Activated CD8-positive, alpha-beta memory T cell treated with anti-CD3 and anti-CD28 coated beads, Interleukin-2, amount 10 ng/mL, durations not matched to agents 7 days and 5 days (primary cell): ENCODE measurements around the gene CPLANE2. TPM values are rescaled to one million over a fixed set of nuclear protein-coding genes. Genes with fewer than 3 reads are reported as not detected.
"Not testable (repeated sequence)": the region's sequence is repeated elsewhere in the genome, so short reads cannot be mapped to it uniquely, and the experiment has no call there.

Source experiments
- ATAC-seq: fragments of 150-1000 bp; cut with Tn5 transposase; one replicate; pipeline ENCODE4 v1.10.0; 2021; ENCODE audit warnings: moderate library complexity
- CTCF ChIA-PET: fragments of 350-600 bp; sonication (Branson Sonifier 250); formaldehyde crosslinking; loops from one replicate; lab custom pipeline; 2021; ENCODE audit warnings: antibody characterized with exemption; lab: Charles Lee
- DNase-seq: peaks from one replicate; pipeline ENCODE4 v3.0.0-alpha.2; 2020
- H3K27ac Mint-ChIP-seq: one replicate; pipeline ENCODE4 v1.8.0; 2021; ENCODE audit warnings: mild to moderate bottlenecking, mixed read lengths
- H3K27me3 Mint-ChIP-seq: one replicate; pipeline ENCODE4 v1.8.0; 2021; ENCODE audit warnings: mixed read lengths
- H3K36me3 Mint-ChIP-seq: one replicate; pipeline ENCODE4 v1.8.0; 2021; ENCODE audit warnings: mild to moderate bottlenecking, mixed read lengths
- H3K4me1 Mint-ChIP-seq: one replicate; pipeline ENCODE4 v1.8.0; 2021; ENCODE audit warnings: mixed read lengths
- H3K4me3 Mint-ChIP-seq: one replicate; pipeline ENCODE4 v1.8.0; 2021; ENCODE audit warnings: mild to moderate bottlenecking, moderate library complexity, mixed read lengths
- H3K9me3 Mint-ChIP-seq: one replicate; pipeline ENCODE4 v1.8.0; 2022; ENCODE audit warnings: low read depth, mixed read lengths
- total RNA-seq, 2 experiments: library from RNA; stranded (reverse); gene quantifications; one replicate each; pipeline ENCODE4 v1.2.3, GENCODE V29; 2021

The CPLANE2 gene
- total RNA-seq, 2 experiments from 2014 or later: 5.9 to 6.4 TPM

GRCh38 chr1:16257556-16257955 is 20.6 kb upstream of the CPLANE2 start:
- CTCF ChIA-PET: interaction anchor here (1.0 to 1.9 kb wide), 3 partner anchors 8 to 179 kb away, joined by 3 to 4 read pairs (median 4); no protein-coding TSS in a partner anchor
- not testable (repeated sequence) for H3K4me1 Mint-ChIP-seq, H3K4me3 Mint-ChIP-seq, H3K27ac Mint-ChIP-seq, H3K36me3 Mint-ChIP-seq, ATAC-seq, DNase-seq, H3K27me3 Mint-ChIP-seq, H3K9me3 Mint-ChIP-seq

GRCh38 chr1:16256478-16256877 is 19.5 kb upstream of the CPLANE2 start:
- Mint-ChIP-seq H3K36me3 (peaks cover 7% of the 10 kb centered on the region), H3K9me3 (no peaks in the 10 kb centered on the region), H3K4me1 (peaks cover 7% of the 10 kb centered on the region), H3K27ac (no peak overlapping the region), H3K4me3 (no peak overlapping the region), H3K27me3 (no peaks in the 10 kb centered on the region)
- CTCF ChIA-PET: no interaction called here
- ATAC-seq: no peak
- DNase-seq: no peak

GRCh38 chr1:16254263-16254928 is 17.4 kb upstream of the CPLANE2 start:
- peaks cover 14% of the 10 kb centered on the region for H3K4me1 Mint-ChIP-seq
- peaks cover 12% of the 10 kb centered on the region for H3K36me3 Mint-ChIP-seq
- CTCF ChIA-PET: interaction anchor here (0.7 to 1.4 kb wide), 3 partner anchors 10 to 175 kb away, joined by 3 to 6 read pairs (median 5); no protein-coding TSS in a partner anchor
- H3K9me3 Mint-ChIP-seq: no peaks in the 10 kb centered on the region
- H3K27me3 Mint-ChIP-seq: no peaks in the 10 kb centered on the region
- DNase-seq: no peak
- no peak overlapping the region for H3K4me3 Mint-ChIP-seq
- H3K27ac Mint-ChIP-seq: no peak overlapping the region
- no peak for ATAC-seq

GRCh38 chr1:16253332-16253922 is 16.4 kb upstream of the CPLANE2 start:
- CTCF ChIA-PET: interaction anchor here (0.7 kb wide), 1 partner anchor 64 kb away, joined by 3 read pairs; no protein-coding TSS in a partner anchor
- peaks cover 15% of the 10 kb centered on the region for H3K36me3 Mint-ChIP-seq
- DNase-seq (no peak), ATAC-seq (no peak)
- peaks cover 18% of the 10 kb centered on the region for H3K4me1 Mint-ChIP-seq
- H3K4me3 Mint-ChIP-seq: no peak overlapping the region
- H3K27me3 Mint-ChIP-seq: no peaks in the 10 kb centered on the region
- no peaks in the 10 kb centered on the region for H3K9me3 Mint-ChIP-seq
- H3K27ac Mint-ChIP-seq: no peak overlapping the region

GRCh38 chr1:16252912-16253311 is 15.9 kb upstream of the CPLANE2 start:
- CTCF ChIA-PET: no interaction called here
- peaks cover 15% of the 10 kb centered on the region for H3K36me3 Mint-ChIP-seq
- no peaks in the 10 kb centered on the region for H3K9me3 Mint-ChIP-seq
- H3K27ac Mint-ChIP-seq: no peak overlapping the region
- no peaks in the 10 kb centered on the region for H3K27me3 Mint-ChIP-seq
- H3K4me1 Mint-ChIP-seq: peaks cover 18% of the 10 kb centered on the region
- no peak overlapping the region for H3K4me3 Mint-ChIP-seq
- DNase-seq: no peak
- no peak for ATAC-seq

- Mint-ChIP-seq H3K4me3 (no peak overlapping the region), H3K9me3 (no peaks in the 10 kb centered on the region), H3K27ac (no peak overlapping the region), H3K4me1 (peaks cover 18% of the 10 kb centered on the region), H3K36me3 (peaks cover 15% of the 10 kb centered on the region), H3K27me3 (no peaks in the 10 kb centered on the region)
- CTCF ChIA-PET: no interaction called here
- DNase-seq (no peak), ATAC-seq (no peak)
Measured at GRCh38 chr1:16251381-16251780, 14.4 kb upstream of the CPLANE2 start.

- no peak for DNase-seq
- H3K36me3 Mint-ChIP-seq: peaks cover 15% of the 10 kb centered on the region
- peaks cover 18% of the 10 kb centered on the region for H3K4me1 Mint-ChIP-seq
- H3K9me3 Mint-ChIP-seq: no peaks in the 10 kb centered on the region
- no peak overlapping the region for H3K4me3 Mint-ChIP-seq
- no peak for ATAC-seq
- H3K27me3 Mint-ChIP-seq: no peaks in the 10 kb centered on the region
- CTCF ChIA-PET: no interaction called here
- H3K27ac Mint-ChIP-seq: no peak overlapping the region
Measured at GRCh38 chr1:16250524-16251251, 13.7 kb upstream of the CPLANE2 start.

GRCh38 chr1:16249596-16250241 is 12.7 kb upstream of the CPLANE2 start:
- H3K9me3 Mint-ChIP-seq: no peaks in the 10 kb centered on the region
- no peak for ATAC-seq
- DNase-seq: no peak
- H3K27me3 Mint-ChIP-seq: no peaks in the 10 kb centered on the region
- no peak overlapping the region for H3K4me3 Mint-ChIP-seq
- H3K27ac Mint-ChIP-seq: no peak overlapping the region
- H3K36me3 Mint-ChIP-seq: peaks cover 10% of the 10 kb centered on the region
- H3K4me1 Mint-ChIP-seq: peaks cover 15% of the 10 kb centered on the region
- CTCF ChIA-PET: interaction anchor here (0.9 to 3.1 kb wide), 7 partner anchors 9 to 171 kb away, joined by 3 to 11 read pairs (median 3); no protein-coding TSS in a partner anchor

- peak overlapping the region; percentile 21 for H3K27ac Mint-ChIP-seq
- H3K36me3 Mint-ChIP-seq: peaks cover 10% of the 10 kb centered on the region
- no peak for DNase-seq
- ATAC-seq: peak; percentile 48
- H3K27me3 Mint-ChIP-seq: no peaks in the 10 kb centered on the region
- H3K9me3 Mint-ChIP-seq: no peaks in the 10 kb centered on the region
- no peak overlapping the region for H3K4me3 Mint-ChIP-seq
- CTCF ChIA-PET: interaction anchor here (0.9 to 3.1 kb wide), 9 partner anchors 9 to 170 kb away, joined by 3 to 11 read pairs (median 4); no protein-coding TSS in a partner anchor
- peaks cover 14% of the 10 kb centered on the region for H3K4me1 Mint-ChIP-seq
Measured at GRCh38 chr1:16248603-16249516, 11.9 kb upstream of the CPLANE2 start.

- Mint-ChIP-seq H3K4me3 (no peak overlapping the region), H3K27me3 (no peaks in the 10 kb centered on the region), H3K9me3 (no peaks in the 10 kb centered on the region), H3K4me1 (peaks cover 14% of the 10 kb centered on the region), H3K36me3 (peaks cover 10% of the 10 kb centered on the region), H3K27ac (no peak overlapping the region)
- ATAC-seq: no peak
- CTCF ChIA-PET: interaction anchor here (0.5 to 3.1 kb wide), 7 partner anchors 31 to 169 kb away, joined by 3 to 11 read pairs (median 8); no protein-coding TSS in a partner anchor
- no peak for DNase-seq
Measured at GRCh38 chr1:16248007-16248436, 11.0 kb upstream of the CPLANE2 start.

GRCh38 chr1:16247441-16247840 is 10.5 kb upstream of the CPLANE2 start:
- H3K36me3 Mint-ChIP-seq: peaks cover 10% of the 10 kb centered on the region
- CTCF ChIA-PET: interaction anchor here (0.5 to 3.1 kb wide), 5 partner anchors 31 to 168 kb away, joined by 4 to 11 read pairs (median 8); no protein-coding TSS in a partner anchor
- DNase-seq (no peak), ATAC-seq (no peak)
- no peaks in the 10 kb centered on the region for H3K9me3 Mint-ChIP-seq
- H3K4me3 Mint-ChIP-seq: no peak overlapping the region
- H3K4me1 Mint-ChIP-seq: peaks cover 14% of the 10 kb centered on the region
- no peak overlapping the region for H3K27ac Mint-ChIP-seq
- H3K27me3 Mint-ChIP-seq: no peaks in the 10 kb centered on the region

GRCh38 chr1:16246961-16247360 is 10.0 kb upstream of the CPLANE2 start:
- Mint-ChIP-seq H3K27me3 (no peaks in the 10 kb centered on the region), H3K4me3 (no peak overlapping the region), H3K4me1 (peaks cover 14% of the 10 kb centered on the region), H3K36me3 (peaks cover 10% of the 10 kb centered on the region), H3K9me3 (no peaks in the 10 kb centered on the region), H3K27ac (no peak overlapping the region)
- DNase-seq: no peak
- CTCF ChIA-PET: interaction anchor here (1.7 to 3.1 kb wide), 4 partner anchors 30 to 168 kb away, joined by 8 to 11 read pairs (median 8); no protein-coding TSS in a partner anchor
- ATAC-seq: no peak
